ENCODE measurements around the gene CCDC7. TPM values are rescaled to one million over a fixed set of nuclear protein-coding genes. Genes with fewer than 3 reads are reported as not detected.

CCDC7 gene
- total RNA-seq, 1 experiment from 2014 or later, result 6.0 TPM

GRCh38 chr10:32684291-32684690, 238.4 kb downstream of the CCDC7 start:
- H3K27me3 ChIP-seq (ENCODE audit: control insufficient read depth, insufficient read depth, low read length), result no peaks in the 10 kb centered on the region
- in situ Hi-C loops (cut with HindIII; ENCODE audit: low pct_unique_long_range_greater_than_20kb, low sequenced_read_pairs), result no loop called here
- no peaks in the 10 kb centered on the region for H3K9me3 ChIP-seq (ENCODE audit: control insufficient read depth, insufficient read depth, low read depth, low read length)
- DNase-seq (ENCODE audit: low read depth, low spot score), result no peak
- H3K36me3 ChIP-seq (ENCODE audit: control insufficient read depth, insufficient read depth, low read length), result no peaks in the 10 kb centered on the region
- no peak for ATAC-seq
- H3K4me3 ChIP-seq (ENCODE audit: low read depth in 2 of 2, low read length in 2 of 2), result no peak overlapping the region
- TF ChIP-seq, protein P1, sequence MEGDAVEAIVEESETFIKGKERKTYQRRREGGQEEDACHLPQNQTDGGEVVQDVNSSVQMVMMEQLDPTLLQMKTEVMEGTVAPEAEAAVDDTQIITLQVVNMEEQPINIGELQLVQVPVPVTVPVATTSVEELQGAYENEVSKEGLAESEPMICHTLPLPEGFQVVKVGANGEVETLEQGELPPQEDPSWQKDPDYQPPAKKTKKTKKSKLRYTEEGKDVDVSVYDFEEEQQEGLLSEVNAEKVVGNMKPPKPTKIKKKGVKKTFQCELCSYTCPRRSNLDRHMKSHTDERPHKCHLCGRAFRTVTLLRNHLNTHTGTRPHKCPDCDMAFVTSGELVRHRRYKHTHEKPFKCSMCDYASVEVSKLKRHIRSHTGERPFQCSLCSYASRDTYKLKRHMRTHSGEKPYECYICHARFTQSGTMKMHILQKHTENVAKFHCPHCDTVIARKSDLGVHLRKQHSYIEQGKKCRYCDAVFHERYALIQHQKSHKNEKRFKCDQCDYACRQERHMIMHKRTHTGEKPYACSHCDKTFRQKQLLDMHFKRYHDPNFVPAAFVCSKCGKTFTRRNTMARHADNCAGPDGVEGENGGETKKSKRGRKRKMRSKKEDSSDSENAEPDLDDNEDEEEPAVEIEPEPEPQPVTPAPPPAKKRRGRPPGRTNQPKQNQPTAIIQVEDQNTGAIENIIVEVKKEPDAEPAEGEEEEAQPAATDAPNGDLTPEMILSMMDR (IDR thresholded peaks at IDR 0.05), result no peak
- TF ChIP-seq REST (IDR thresholded peaks at IDR 0.05; ENCODE audit: insufficient read depth in 1 of 2, low read depth in 2 of 2, low read length in 1 of 2) (no peak), SIN3A (IDR thresholded peaks at IDR 0.05; ENCODE audit: borderline replicate concordance, insufficient read depth, low read depth, low read length) (no peak), POLR2AphosphoS5 (IDR thresholded peaks at IDR 0.05; ENCODE audit: low read depth, low read length) (no peak), TCF7L2 (IDR thresholded peaks at IDR 0.05; ENCODE audit: low read depth, low read length) (no peak)
- ChIA-PET POLR2A (interaction anchor here (0.7 kb wide), 1 partner anchor 441 kb away, joined by 5 read pairs; no protein-coding TSS in a partner anchor), CTCF (no interaction called here)
- H3K27ac ChIP-seq (ENCODE audit: low read length), result no peak overlapping the region
- no TSS peak for BruUV-seq (replicated peaks)
- intact Hi-C loops (cut with micrococcal nuclease; ENCODE audit: unreplicated experiment), result no loop called here
- H3K4me1 ChIP-seq (ENCODE audit: control insufficient read depth, insufficient read depth, low read length), result no peaks in the 10 kb centered on the region

GRCh38 chr10:32687116-32687515, 241.2 kb downstream of the CCDC7 start:
- CTCF ChIA-PET, result no interaction called here
- Histone ChIP-seq H3K36me3 (ENCODE audit: control insufficient read depth, insufficient read depth, low read length) (no peaks in the 10 kb centered on the region), H3K27ac (ENCODE audit: low read length) (no peak overlapping the region), H3K4me3 (ENCODE audit: low read depth in 2 of 2, low read length in 2 of 2) (no peak overlapping the region), H3K9me3 (ENCODE audit: control insufficient read depth, insufficient read depth, low read depth, low read length) (no peaks in the 10 kb centered on the region), H3K4me1 (ENCODE audit: control insufficient read depth, insufficient read depth, low read length) (no peaks in the 10 kb centered on the region), H3K27me3 (ENCODE audit: control insufficient read depth, insufficient read depth, low read length) (no peaks in the 10 kb centered on the region)
- intact Hi-C loops (cut with micrococcal nuclease; ENCODE audit: unreplicated experiment), result no loop called here
- in situ Hi-C loops (cut with HindIII; ENCODE audit: low pct_unique_long_range_greater_than_20kb, low sequenced_read_pairs), result no loop called here
- no peak for DNase-seq (ENCODE audit: low read depth, low spot score)
- POLR2A ChIA-PET, result no interaction called here
- no TSS peak for BruUV-seq (replicated peaks)
- no peak for ATAC-seq
- TF ChIP-seq POLR2AphosphoS5 (IDR thresholded peaks at IDR 0.05; ENCODE audit: low read depth, low read length) (no peak), TCF7L2 (IDR thresholded peaks at IDR 0.05; ENCODE audit: low read depth, low read length) (no peak), SIN3A (IDR thresholded peaks at IDR 0.05; ENCODE audit: borderline replicate concordance, insufficient read depth, low read depth, low read length) (no peak), REST (IDR thresholded peaks at IDR 0.05; ENCODE audit: insufficient read depth in 1 of 2, low read depth in 2 of 2, low read length in 1 of 2) (no peak)
- TF ChIP-seq, protein P1 (IDR thresholded peaks at IDR 0.05), result no peak
